Coronary artery (tissue), 2 donors: ENCODE data around the gene TXNRD1.
"Not testable (repeated sequence)": the region's sequence is repeated elsewhere in the genome, so short reads cannot be mapped to it uniquely, and the experiment has no call there.

Experiments used
- DNase-seq: peaks from one replicate; pipeline ENCODE4 v3.0.0-alpha.2; 2017; ENCODE audit warnings: low spot score
- H3K27ac ChIP-seq, 2 donors: fragments of 200-600 bp; sonication (generic); one replicate each; pipeline ENCODE4 v1.5.1; 2016 to 2019
- H3K4me3 ChIP-seq: fragments of 200-600 bp; sonication (generic); 2 replicates; pipeline ENCODE4 v1.5.1; 2016; ENCODE audit warnings: mild to moderate bottlenecking, moderate library complexity
- CTCF ChIP-seq: fragments of 200-600 bp; sonication (generic); IDR thresholded peaks from one replicate; pipeline ENCODE4 v1.5.1; 2019; ENCODE audit warnings: antibody characterized with exemption

Gene TXNRD1

GRCh38 chr12:104323899-104324298 is 108.3 kb downstream of the TXNRD1 start:
- no peak for DNase-seq
- TF ChIP-seq CTCF = no peak
- Histone ChIP-seq H3K27ac (no peak overlapping the region), H3K4me3 (no peak overlapping the region)

GRCh38 chr12:104328278-104328677 is 112.7 kb downstream of the TXNRD1 start:
- H3K4me3 ChIP-seq, DNase-seq, H3K27ac ChIP-seq: not testable (repeated sequence)

GRCh38 chr12:104328790-104329189 is 113.2 kb downstream of the TXNRD1 start:
- no peak for TF ChIP-seq CTCF
- no peak for DNase-seq

GRCh38 chr12:104329707-104330532 is 114.3 kb downstream of the TXNRD1 start:
- Histone ChIP-seq H3K27ac (no peak overlapping the region), H3K4me3 (no peak overlapping the region)
- no peak for TF ChIP-seq CTCF
- no peak for DNase-seq

More at GRCh38 chr12:104328790-104329189, 113.2 kb downstream of the TXNRD1 start:
- Histone ChIP-seq H3K27ac (no peak overlapping the region), H3K4me3 (no peak overlapping the region)

- Histone ChIP-seq H3K4me3 (no peak overlapping the region), H3K27ac (no peak overlapping the region)
- no peak for TF ChIP-seq CTCF
- DNase-seq = no peak
Observed at GRCh38 chr12:104331376-104331775, 115.8 kb downstream of the TXNRD1 start.

GRCh38 chr12:104332273-104332672 is 116.7 kb downstream of the TXNRD1 start:
- H3K27ac ChIP-seq, DNase-seq, H3K4me3 ChIP-seq: not testable (repeated sequence)

GRCh38 chr12:104333692-104334255 is 118.2 kb downstream of the TXNRD1 start:
- Histone ChIP-seq H3K27ac (no peak overlapping the region), H3K4me3 (no peak overlapping the region)
- no peak for TF ChIP-seq CTCF
- DNase-seq = no peak

- H3K27ac ChIP-seq = no peak overlapping the region
- DNase-seq = no peak
- no peak overlapping the region for H3K4me3 ChIP-seq
Observed at GRCh38 chr12:104334581-104334980, 119.0 kb downstream of the TXNRD1 start.

More at GRCh38 chr12:104334581-104334980, 119.0 kb downstream of the TXNRD1 start:
- TF ChIP-seq CTCF = no peak
